Medulla oblongata (tissue), 1 donor: ENCODE data around the gene KLK8.
"Not testable (repeated sequence)": the region's sequence is repeated elsewhere in the genome, so short reads cannot be mapped to it uniquely, and the experiment has no call there.

ENCODE experiments used
- DNase-seq: peaks from one replicate; pipeline ENCODE4 v3.0.0-alpha.2; 2015; ENCODE audit errors: extremely low spot score

Gene KLK8

DNA sequence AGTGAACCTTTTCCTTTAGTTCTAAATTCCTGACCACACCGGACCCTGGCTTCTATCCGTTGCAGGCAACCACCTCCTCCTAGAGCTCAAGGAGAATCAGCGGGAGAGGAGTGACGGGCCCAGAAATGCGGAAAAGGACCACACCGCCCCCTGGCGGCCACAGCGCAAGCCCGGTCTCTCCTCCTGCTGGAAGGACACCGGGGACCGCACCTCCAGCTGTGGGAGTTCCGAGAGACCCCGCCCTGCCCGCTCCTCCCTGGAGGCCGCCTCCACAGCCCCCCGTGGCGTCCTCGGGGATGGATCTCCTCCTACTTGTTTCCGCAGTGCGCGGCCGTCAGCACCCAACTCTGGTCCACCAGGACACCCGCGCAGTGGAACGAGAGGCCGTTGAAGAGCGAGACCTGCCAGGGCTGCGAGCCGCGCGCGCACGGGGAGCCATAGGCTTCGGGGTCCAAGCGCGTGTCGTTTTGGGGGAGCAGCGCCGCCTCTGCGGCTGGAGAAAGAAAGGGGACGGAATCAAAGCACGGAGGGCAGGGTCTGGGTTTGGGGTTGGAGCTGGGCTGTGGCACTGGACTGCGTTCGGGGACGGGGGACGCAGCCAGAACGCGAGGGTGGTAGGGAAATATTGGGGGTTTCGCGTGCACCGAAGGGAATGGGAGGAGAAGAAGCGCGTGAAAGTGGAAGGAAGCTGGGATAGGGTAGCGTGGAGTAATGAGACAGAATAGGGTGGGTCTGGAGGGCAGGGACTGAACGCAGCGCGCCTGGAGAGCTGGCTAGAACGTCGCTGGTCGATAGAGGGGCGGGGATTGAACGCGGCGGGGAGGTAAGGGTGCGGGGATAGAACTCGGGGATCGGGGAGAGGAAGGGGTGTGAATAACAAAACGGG, 15.6 kb upstream of the KLK8 start:
- peak; percentile 70 for DNase-seq

DNA sequence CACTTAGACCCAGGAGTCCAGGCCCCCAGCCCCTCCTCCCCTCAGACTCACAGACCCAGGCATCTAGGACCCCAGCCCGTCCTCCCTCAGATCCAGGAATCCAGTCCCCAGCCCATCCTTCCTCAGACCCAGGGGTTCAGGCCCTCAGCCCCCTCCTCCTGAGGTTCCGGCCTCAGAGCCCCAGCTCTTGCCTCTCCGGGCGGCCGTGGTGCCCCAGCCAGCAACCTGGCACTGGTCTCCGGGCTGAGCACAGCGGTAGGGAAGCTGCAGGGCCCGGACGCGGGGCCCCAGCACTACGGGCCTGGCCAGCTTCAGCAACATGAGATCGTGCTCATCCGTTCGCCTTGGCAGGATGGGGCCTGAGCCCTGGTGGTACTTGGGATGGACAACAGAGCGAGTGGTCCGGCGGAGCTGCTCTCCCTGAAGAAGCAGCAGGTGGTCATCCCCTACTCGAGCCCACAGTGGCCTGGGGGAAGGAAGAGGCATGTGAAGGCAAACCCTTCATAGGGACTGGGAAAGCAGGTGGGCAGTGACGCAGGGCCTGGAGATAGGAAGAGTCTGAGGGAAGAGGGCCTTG, 14.4 kb upstream of the KLK8 start:
- no peak for DNase-seq

DNA sequence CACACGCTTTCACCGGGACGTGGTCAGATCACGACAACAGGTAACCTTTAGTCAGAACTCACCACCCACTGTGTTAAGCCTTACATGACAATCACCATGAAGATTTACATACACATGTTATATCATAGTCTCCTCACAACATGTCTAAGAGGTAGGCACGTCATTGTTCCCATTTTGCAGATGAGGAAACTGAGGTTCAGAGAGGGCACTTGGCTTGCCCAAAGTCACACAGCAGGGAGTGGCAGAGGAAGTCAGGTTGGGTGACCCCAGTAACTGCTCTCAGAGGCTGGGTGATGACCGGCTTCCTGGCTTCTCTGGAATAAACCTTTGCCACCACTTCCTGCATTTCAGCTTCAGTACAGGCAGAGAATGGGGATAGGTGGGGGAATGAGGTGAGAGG, 12.8 kb upstream of the KLK8 start:
- no peak for DNase-seq

DNA sequence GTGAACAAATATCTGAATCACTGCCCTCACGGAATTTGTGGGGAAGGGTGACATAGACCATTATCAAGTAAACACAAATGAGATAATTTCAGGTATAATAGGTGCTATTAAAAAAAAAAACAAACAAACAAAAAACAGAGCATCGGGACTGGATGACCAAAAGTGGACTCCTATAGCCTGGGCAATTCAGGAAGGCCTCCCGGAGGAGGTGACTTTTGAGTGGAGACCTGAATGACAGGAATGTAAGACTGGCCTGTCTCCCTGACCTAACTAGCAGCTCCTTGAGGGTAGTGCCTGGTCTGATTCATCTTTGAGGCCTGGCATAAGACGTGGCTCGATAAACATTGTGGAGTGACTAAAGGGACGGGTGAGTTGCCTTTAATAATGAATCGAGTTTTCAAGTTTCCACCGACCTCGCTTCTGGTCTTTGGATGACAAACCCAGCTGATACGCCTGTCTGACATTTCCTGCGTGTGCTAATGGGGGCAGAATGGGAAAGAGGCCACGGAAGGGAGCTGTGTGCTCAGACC, 11.3 kb upstream of the KLK8 start:
- no peak for DNase-seq

DNA sequence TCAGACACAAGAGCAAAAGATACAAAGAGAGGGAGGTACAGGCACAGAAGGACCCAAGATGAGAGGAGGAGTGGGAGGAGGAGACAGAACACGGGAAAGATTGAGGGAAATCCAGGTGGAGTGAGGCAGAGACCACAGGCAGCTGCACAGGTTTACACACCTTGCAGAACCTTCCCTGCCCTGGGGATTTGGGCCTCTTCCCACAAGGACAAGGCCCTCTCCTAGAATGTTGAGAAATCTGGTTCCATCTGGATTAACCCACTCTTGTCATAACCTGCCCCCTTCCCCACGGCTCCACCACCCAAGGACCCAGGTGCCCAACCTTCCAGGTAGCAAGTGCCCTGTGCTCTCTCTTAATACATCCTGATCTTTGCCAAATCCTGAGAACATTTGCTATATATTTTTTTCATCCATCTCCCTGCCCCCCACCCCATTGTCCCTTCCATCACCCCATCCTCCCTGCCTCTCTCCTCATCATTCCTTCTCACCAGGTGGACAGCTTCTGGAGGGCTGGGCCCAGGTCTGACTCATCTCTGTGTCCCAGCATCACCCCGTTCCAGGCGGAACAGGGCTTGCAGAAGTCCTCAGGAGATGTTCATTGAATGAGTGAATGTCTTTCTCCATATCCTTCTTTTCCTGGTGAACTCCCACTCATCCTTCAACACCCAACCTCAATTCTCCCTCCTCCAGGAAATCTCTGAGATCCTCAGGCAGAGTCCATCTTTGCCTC, 8.8 kb upstream of the KLK8 start:
- DNase-seq, result no peak

DNA sequence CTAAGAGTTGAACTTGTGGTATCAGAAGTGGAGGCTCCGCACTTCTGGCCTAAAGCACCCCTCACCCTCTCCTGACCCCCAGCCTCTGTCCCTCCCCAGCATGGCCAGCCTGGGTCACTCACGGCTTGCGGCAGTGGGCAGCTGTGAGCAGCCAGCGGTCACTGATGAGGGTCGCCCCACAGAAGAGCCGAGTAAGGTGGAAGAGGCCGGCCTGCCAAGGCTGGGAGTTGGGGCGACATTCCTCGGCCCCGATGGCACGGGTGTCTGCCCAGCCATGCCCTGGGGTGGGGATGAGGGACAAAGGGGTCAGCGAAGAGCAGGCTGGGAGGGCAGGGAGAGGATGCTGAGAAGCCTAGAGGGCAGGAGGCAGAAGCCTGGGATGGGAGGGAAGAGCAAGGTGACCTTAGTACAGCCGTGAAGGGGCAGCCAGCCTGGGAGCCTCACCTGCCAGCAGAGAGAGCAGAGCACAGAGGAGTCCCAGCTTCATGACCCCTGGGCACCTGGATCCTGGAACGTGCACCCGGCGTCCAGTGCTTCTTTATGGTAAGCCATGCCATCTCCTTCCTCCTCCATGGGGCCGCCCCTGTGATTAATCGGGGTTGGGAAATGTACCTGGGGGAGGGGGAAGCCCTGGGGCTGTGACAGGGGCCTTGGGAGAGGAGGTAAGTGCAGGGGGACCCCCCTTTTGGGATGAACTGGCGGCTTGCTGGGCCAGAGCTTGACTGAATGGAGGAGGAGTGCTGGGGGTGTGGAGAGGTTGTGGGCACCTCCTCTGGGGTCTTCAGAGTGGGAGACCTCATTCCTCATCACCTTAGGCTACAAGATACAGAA, 7.9 kb upstream of the KLK8 start:
- no peak for DNase-seq

DNA sequence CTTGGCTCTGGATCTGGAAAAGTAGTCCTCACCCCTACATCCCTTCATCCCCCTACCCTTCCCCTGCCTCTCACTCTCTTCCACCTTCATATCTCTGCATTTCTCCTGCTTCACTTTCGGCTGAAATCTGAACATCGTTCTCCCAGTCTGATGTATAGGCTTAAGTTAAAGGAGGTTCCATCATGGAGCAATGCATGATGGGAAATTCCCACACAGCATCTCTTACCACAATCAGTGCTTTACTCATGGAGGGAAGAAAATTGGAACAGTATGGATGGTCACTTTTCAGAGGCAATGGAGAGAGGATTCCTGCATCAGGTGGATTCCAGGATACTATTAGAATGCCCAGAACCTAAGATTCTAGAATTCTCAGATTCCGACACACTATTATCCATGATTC, 6.1 kb upstream of the KLK8 start:
- no peak for DNase-seq

DNA sequence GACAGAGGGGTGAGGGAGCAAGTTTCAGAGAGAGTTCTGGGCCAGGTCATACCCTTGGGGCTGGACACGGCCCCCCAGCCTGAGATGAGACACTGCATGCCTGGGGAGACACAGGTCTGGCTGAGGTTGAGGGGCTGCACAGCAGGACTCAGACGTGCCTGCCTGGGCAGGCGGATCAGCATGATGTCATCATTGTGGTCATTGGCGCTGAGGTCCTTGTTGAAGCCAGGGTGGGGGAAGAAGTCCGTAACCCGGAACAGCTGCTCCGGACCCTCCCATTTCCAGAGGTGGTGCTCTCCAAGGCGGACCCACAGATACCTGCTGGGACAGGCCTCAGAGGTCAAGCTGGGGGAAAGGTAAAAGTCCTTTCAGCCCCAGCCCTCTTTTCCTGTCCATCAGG, 5.0 kb upstream of the KLK8 start:
- DNase-seq, result no peak

DNA sequence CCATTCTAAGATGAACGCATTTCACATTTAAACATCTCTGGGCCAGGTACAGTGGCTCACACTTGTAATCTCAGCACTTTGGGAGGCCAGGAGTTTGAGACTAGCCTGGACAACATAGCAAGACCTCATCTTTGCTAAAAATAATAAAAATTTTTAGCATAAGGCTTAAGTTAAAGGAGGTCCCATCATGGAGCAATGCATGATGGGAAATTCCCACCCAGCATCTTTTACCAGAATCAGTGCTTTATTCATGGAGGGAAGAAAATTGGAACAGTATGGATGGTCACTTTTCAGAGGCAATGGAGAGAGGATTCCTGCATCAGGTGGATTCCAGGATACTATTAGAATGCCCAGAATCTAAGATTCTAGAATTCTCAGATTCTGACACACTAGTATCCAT, 3.8 kb upstream of the KLK8 start:
- no peak for DNase-seq

DNA sequence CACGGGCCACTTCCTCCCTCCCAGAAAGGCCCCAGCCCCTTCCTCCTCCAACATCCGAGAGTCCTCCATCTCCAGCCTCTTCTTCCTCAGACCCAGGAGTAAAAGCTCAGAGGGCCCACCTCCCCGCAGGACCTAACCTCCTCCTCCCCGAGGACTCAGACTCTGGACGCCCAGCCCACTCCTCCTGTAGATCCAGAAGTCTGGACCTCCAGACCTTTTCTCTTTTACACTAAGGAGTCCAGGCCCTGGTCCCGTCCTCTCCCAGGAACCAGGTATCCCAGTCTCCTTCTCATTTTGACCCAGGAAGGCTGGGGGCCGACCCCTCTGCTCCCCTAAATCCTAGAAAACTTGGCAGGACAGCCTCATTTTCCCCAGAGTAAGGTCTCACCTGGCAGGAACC, 1.9 kb upstream of the KLK8 start:
- DNase-seq, result no peak

DNA sequence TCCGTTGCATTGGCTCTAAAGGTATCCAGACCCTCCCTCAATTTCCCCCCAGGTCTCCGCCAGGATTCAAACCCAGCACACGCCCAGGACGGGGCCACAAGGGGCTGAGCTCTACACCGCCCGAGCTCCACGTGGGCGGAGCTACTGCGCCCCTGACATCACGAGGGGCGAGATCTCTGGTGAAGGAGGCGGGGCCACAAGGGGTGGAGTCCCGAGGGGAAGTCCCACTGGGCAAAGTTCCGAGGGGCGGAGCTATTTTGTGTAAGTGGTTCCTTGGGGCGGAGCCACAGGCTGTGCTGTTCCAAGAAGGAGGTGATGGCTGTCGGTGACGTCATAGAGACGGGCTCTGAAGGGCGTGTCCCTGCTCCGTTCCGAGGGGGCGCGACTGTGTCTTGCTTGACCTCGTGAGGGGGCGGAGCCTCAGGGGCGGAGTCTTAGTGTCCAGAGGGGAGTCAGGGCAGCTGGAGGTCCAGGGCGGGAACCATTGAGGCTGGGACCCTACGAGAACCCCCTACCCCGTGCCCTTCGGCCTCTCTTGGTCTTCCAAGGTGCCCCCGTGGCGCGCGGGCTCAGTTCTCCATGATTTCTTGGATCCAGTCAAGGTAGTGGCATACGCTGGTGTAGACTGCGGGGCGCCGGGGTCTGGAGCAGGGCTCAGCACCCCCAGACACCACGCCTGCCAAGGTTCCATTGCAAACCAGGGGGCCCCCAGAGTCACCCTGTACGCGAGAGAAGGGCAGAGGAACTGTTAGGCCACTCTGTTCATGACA, 1.3 kb upstream of the KLK8 start:
- peak; percentile 13 for DNase-seq

DNA sequence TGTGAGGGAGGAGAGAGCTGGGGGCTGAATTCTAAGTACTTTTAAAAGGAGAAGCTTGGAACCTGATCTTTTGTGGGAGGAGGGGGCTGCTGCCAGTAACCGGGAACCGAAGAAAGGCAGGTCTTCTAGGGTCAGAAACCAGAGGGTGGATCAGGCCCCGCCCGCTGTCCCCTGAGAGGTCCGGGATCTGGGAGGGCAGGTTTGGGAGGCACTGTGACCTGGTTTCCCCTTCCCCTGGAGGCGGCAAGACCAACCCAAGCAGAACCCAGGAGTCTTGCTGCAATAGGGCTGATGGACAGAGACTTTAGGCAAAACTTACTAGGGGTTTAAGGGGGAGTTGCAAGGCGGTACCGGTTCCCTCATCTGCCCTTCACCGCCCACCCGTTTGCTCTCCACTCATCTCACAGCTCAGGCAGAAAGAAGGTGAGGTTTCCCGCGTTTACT, 707 bp upstream of the KLK8 start:
- DNase-seq, result no peak

DNA sequence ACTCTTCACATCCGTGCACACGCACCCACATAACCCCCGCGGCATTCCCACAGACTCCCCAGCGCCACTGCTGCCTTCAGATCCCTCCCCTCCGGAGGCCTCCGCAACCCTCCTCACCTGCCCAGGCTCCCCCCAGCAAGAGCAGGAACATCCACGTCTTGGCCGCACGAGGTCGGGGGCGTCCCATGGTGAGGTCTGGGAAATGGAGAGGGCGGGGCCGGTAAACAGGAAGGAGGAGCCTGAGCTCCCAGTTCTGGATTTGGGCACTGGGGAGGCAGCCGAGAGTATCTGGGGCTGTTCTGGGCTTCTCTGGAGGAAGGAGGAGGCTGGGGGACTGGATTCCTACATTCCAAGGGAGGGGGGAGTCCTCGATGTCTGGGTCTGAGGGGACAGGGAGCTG, 423 bp downstream of the KLK8 start:
- DNase-seq, result no peak

DNA sequence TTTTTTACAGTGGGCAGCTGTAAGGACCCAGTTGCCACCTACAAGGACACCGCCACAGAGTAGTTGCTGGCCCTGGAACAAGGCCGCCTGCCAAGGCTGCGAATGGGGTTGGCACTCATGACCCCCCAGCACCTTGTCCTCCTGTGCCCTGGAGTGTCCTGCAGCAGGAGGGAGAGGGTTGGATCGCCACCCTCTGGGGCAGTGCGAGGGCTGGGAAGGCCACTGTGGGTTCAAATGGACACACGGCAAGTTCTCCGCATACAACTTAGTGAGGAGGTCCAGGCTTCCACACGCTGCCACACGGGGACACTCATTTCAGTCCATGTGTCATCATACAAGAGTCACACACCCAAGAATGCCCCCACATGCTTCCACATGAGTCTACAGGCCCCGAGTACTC, 978 bp downstream of the KLK8 start:
- DNase-seq, result no peak

DNA sequence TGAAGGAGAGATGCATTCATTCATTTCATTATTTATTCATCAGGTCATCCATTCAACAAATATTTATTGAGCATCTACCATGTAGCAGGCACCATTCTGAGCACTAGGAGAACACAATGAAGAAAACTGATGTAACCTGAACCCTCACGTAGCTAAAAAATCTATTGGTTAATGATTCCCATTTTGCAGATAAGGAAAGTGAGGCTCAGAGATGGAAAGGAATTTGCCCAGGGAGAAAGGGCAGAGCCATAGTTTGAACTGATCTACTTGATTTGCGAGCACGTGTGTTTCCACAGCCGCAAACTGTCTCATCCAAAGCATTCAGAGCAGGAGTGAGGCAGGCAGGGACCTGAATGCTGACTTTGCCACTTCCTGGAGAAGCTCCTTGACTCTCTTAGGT, 2.7 kb downstream of the KLK8 start:
- no peak for DNase-seq

DNA sequence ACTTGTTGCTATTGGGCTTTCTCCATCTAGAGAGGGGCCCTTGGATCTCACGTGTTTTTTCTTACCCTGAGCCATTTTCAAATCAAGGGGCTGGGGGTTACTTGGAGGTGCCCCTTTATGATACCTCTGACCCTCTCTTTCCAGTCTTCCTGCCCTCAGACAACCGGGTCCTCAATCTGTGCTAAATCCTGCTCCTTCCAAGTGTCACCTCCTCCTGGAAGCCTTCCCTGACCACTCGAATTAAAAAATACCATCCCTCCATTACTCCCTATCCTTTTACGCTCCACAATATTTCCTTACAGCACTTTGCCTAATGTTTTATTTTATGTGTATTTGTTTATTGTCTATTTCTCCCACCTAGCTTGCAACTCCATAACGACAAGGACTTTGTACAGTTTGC, 3.3 kb downstream of the KLK8 start:
- DNase-seq, result no peak

DNA sequence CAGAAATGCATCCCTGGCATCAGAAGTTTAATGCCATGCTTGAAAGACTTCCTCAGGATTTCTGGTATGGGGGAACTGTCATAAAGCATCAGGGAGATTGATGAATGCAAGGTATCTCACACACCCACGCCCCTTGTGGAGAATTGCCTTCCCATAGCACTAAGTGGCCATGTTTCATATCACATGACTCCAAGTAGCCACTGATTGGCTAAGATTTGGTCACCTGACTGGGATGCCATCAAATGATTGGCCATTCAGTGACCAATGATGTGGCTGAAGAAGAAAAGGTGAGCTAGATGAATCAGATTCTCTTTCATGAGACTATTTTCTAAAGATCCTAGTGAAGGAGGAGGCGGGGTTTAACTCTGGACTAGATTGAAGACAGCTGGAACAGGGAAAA, 7.3 kb downstream of the KLK8 start:
- no peak for DNase-seq

DNA sequence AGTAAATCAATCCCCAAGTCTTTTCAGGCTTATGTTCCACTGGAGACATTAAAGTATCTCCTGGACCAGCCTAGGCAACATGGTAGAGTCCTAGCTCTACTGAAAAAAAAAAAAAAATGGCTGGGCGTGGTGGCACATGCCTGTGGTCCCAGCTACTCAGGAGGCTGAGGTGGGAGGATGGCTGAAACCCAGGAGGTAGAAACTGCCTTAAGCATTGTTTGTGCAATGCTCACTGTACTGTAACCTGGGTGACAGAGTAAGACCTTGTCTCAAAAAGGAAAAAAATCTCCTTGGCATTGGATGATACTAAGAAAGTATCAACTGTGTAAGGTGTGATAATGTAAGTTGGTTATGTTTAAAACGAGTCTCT, 8.8 kb downstream of the KLK8 start:
- DNase-seq, result no peak

DNA sequence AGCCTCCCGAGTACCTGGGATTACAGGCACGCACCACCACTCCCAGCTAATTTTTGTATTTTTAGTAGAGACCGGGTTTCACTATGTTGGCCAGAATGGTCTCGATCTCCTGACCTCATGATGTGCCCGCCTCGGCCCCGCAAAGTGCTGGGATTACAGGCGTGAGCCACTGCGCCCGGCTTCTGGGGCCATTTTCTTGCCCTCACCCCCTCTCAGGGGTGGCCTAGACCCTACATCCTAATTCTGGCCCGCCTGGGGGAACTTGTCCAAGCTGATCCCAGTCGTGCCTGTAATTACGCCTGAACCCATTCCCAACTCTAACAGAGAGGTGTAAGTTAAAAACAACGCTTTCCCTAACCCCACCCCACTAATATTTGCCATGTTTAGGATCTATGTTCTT, 17.0 kb downstream of the KLK8 start:
- not testable (repeated sequence) for DNase-seq

DNA sequence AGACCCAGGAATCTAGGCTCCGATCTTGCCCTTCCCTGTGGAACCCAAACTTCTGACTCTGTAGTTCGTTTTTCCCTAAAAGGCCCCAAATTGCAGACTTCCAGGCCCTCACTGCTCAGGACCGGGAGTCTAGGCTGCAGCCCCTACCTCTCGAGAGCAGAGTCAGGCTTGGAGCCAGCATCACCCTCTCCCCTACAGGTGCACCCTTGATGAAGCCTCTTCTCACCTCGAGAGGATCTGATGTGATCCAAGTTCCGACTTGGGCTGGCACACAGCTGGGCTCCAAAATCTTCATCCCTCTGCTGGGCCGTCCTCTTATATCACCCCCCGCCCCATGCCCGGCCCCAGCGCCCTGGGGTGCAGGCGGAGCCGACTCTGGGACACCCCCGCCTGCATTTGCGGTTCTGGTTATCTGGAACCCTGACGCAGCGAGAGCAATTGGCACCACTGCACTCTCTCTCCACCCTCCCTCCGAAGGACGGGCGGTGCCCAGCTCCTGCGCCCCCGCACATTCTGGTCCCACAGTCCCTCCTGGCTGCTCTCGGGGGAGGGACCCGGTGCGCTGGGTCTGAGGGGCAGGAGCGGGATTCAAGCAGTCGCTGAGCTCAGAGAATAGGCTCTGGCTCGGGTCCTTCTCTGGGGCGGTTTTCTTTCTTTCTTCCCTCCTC, 17.6 kb downstream of the KLK8 start, which contains the start of gene KLK7:
Gene KLK7, minus strand, starts transcription at position 293 of the 668 bp plus-strand sequence. CDS start 1,518 bp downstream, outside the sequence.
- no peak for DNase-seq
